Activated CD4-positive, alpha-beta T cell treated with anti-CD3 and anti-CD28 coated beads for 36 hours (primary cell): ENCODE results near the gene HSCB. TPM values are rescaled to one million over a fixed set of nuclear protein-coding genes. Genes with fewer than 3 reads are reported as not detected.
"Not testable (repeated sequence)": the region's sequence is repeated elsewhere in the genome, so short reads cannot be mapped to it uniquely, and the experiment has no call there.

ENCODE experiments used
- ATAC-seq: fragments of 200-7000 bp; cut with Tn5 transposase; one replicate; pipeline ENCODE4 v1.10.0; 2021; ENCODE audit warnings: mild to moderate bottlenecking, moderate library complexity
- CTCF ChIA-PET: fragments of 350-600 bp; sonication (Branson Sonifier 250); formaldehyde crosslinking; loops from one replicate; lab custom pipeline; 2021; ENCODE audit warnings: antibody characterized with exemption; lab: Charles Lee
- POLR2A ChIA-PET: fragments of 350-600 bp; sonication (Branson Sonifier 250); formaldehyde crosslinking; loops from one replicate; lab custom pipeline; 2021; ENCODE audit warnings: antibody characterized with exemption, inconsistent platforms; lab: Charles Lee
- DNase-seq: peaks from one replicate; pipeline ENCODE4 v3.0.0-alpha.2; 2020
- H3K27ac Mint-ChIP-seq: one replicate; pipeline ENCODE4 v1.8.0; 2021; ENCODE audit warnings: mixed read lengths
- H3K27me3 Mint-ChIP-seq: one replicate; pipeline ENCODE4 v1.8.0; 2021; ENCODE audit warnings: mixed read lengths
- H3K36me3 Mint-ChIP-seq: one replicate; pipeline ENCODE4 v1.8.0; 2021; ENCODE audit warnings: low read depth, mixed read lengths
- H3K4me1 Mint-ChIP-seq: one replicate; pipeline ENCODE4 v1.8.0; 2021; ENCODE audit warnings: mixed read lengths
- H3K4me3 Mint-ChIP-seq: one replicate; pipeline ENCODE4 v1.8.0; 2021; ENCODE audit warnings: mild to moderate bottlenecking, moderate library complexity, mixed read lengths
- H3K9me3 Mint-ChIP-seq: one replicate; pipeline ENCODE4 v1.8.0; 2021; ENCODE audit warnings: low read depth, mixed read lengths
- intact Hi-C, 2 experiments: fragments of 100-400 bp; cut with DNase I in 1 of 2; cut with micrococcal nuclease in 1 of 2; formaldehyde crosslinking; loops; one replicate each; pipeline versions ENCODE4 v1.14.2 to v1.15.1; 2022 to 2024; cut with DNase I, micrococcal nuclease
- total RNA-seq, 2 experiments: library from RNA; stranded (reverse); gene quantifications; one replicate each; pipeline ENCODE4 v1.2.3, GENCODE V29; 2021

Gene HSCB
- total RNA-seq, 2 experiments from 2014 or later, result 16.5 to 18.5 TPM

GRCh38 chr22:28715611-28716010 is 26.2 kb upstream of the HSCB start:
- DNase-seq (no peak), ATAC-seq (no peak)
- Mint-ChIP-seq H3K27me3 (no peaks in the 10 kb centered on the region), H3K36me3 (peaks cover 23% of the 10 kb centered on the region), H3K4me1 (peaks cover 9% of the 10 kb centered on the region), H3K4me3 (no peak overlapping the region), H3K9me3 (no peaks in the 10 kb centered on the region), H3K27ac (no peak overlapping the region)
- intact Hi-C loops, result no loop called here
- ChIA-PET POLR2A (no interaction called here), CTCF (no interaction called here)

- POLR2A ChIA-PET, result no interaction called here
- Mint-ChIP-seq H3K9me3 (no peaks in the 10 kb centered on the region), H3K36me3 (peaks cover 23% of the 10 kb centered on the region), H3K27ac (no peak overlapping the region), H3K27me3 (no peaks in the 10 kb centered on the region), H3K4me1 (peaks cover 9% of the 10 kb centered on the region), H3K4me3 (no peak overlapping the region)
- CTCF ChIA-PET, result no interaction called here
- ATAC-seq (no peak), DNase-seq (no peak)
- intact Hi-C loops, result no loop called here
These were observed 25.2 kb upstream of the HSCB start for GRCh38 chr22:28716686-28717085.

- no peak for ATAC-seq
- ChIA-PET CTCF (no interaction called here), POLR2A (no interaction called here)
- no peaks in the 10 kb centered on the region for H3K27me3 Mint-ChIP-seq
- DNase-seq, result no peak
- no peaks in the 10 kb centered on the region for H3K9me3 Mint-ChIP-seq
- peaks cover 9% of the 10 kb centered on the region for H3K4me1 Mint-ChIP-seq
- peaks cover 22% of the 10 kb centered on the region for H3K36me3 Mint-ChIP-seq
- no peak overlapping the region for H3K4me3 Mint-ChIP-seq
- intact Hi-C loops, result no loop called here
- no peak overlapping the region for H3K27ac Mint-ChIP-seq
These were observed 23.8 kb upstream of the HSCB start for GRCh38 chr22:28718044-28718443.

DNA sequence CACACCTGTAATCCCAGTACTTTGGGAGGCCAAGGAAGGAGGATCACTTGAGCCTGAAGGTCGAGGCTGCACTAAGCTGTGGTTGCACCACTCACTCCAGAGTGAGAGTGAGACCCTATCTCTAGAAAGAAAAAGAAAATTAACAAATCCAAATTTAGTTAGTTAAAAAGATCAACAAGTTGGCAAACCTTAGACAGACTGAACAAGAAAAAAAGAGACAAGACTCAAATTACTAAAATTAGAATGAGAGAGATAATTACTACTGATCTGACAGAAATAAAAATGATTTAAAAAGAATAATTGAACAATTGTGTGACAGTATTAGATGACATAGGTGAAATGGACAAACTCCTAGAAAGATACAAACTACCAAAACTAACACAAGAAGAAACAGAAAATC is 13.8 kb upstream of the HSCB start:
- no peak for ATAC-seq
- Mint-ChIP-seq H3K9me3 (no peaks in the 10 kb centered on the region), H3K27me3 (no peaks in the 10 kb centered on the region), H3K4me3 (no peak overlapping the region), H3K4me1 (no peaks in the 10 kb centered on the region), H3K36me3 (peaks cover 23% of the 10 kb centered on the region), H3K27ac (no peak overlapping the region)
- intact Hi-C loops, result no loop called here
- ChIA-PET POLR2A (interaction anchor here (0.7 kb wide), 1 partner anchor 303 kb away, joined by 3 read pairs; no protein-coding TSS in a partner anchor), CTCF (no interaction called here)
- no peak for DNase-seq

GRCh38 chr22:28728621-28729313 is 13.1 kb upstream of the HSCB start:
- Mint-ChIP-seq H3K9me3 (no peaks in the 10 kb centered on the region), H3K27ac (no peak overlapping the region), H3K36me3 (peaks cover 25% of the 10 kb centered on the region), H3K27me3 (no peaks in the 10 kb centered on the region), H3K4me3 (no peak overlapping the region), H3K4me1 (no peaks in the 10 kb centered on the region)
- DNase-seq, result no peak
- intact Hi-C loops, result no loop called here
- POLR2A ChIA-PET, result no interaction called here
- CTCF ChIA-PET, result no interaction called here
- no peak for ATAC-seq

DNA sequence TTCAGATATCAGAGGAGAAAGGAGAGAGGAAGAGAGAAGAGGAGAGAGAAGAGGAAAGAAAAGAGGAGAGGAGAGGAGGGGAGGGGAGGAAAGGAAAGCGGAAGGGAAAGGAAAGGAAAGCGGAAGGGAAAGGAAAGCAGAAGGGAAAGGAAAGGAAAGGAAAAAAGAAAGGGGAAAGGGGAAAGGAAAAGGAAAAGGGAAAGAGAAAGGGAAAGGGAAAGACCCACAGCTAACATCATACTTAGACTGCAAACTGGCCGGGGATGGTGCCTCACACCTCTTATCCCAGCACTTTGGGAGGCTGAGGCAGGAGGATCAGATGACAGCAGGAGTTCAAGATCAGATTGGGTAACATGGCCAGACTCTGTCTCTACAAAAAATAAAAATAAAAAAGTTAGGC is 11.7 kb upstream of the HSCB start:
- Mint-ChIP-seq H3K27me3 (no peaks in the 10 kb centered on the region), H3K27ac (peak overlapping the region; percentile 60), H3K36me3 (peaks cover 16% of the 10 kb centered on the region), H3K9me3 (no peaks in the 10 kb centered on the region), H3K4me3 (no peak overlapping the region), H3K4me1 (no peaks in the 10 kb centered on the region)
- POLR2A ChIA-PET, result no interaction called here
- ATAC-seq (no peak), DNase-seq (no peak)
- intact Hi-C loops, result no loop called here
- CTCF ChIA-PET, result no interaction called here

- Mint-ChIP-seq H3K4me3 (no peak overlapping the region), H3K27me3 (no peaks in the 10 kb centered on the region), H3K9me3 (no peaks in the 10 kb centered on the region), H3K36me3 (peaks cover 10% of the 10 kb centered on the region), H3K4me1 (peaks cover 5% of the 10 kb centered on the region), H3K27ac (no peak overlapping the region)
- DNase-seq (no peak), ATAC-seq (no peak)
- intact Hi-C loops, result no loop called here
- POLR2A ChIA-PET, result interaction anchor here (0.8 kb wide), 1 partner anchor 77 kb away, joined by 6 read pairs; no protein-coding TSS in a partner anchor
- CTCF ChIA-PET, result interaction anchor here (0.7 kb wide), 1 partner anchor 905 kb away, joined by 3 read pairs; no protein-coding TSS in a partner anchor
These were observed 7.4 kb upstream of the HSCB start for GRCh38 chr22:28734393-28734792.

DNA sequence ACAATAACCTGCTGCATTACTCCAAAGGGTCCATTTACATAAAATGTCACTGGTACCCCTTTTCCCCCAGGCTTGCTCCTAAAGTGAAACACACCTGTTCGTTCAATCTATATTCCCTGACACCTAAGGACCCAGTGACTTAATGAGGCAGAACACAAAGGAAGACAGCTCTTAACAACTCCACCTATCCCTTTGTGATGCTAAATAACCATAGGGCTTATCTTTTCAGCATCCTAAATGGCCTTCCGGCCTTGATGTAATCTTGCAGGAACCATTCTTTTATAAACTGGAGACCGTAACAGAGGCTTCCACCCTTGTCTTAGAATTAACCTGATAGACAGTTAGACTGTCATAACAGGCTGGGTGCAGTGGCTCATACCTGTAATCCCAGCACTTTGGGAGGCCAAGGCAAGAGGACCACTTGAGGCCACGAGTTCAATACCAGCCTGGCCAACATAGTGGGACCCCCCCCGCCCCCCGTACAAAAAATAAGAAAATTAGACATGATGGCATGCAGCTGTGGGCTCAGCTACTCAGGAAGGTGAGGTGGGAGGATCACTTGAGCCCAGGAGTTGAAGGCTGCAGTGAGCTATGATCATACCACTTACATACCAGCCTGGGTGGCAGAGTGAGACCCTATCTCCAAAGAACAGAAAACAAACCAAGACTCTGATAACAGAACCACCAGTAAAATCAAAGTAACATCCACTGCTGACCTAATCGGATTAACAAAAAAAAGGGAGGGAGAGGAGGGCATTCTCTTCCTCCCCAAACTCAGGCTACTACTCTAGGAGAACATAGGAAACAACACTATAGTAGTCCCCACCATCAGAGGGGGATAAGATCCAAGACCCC is 5.3 kb upstream of the HSCB start:
- H3K4me3 Mint-ChIP-seq, result no peak overlapping the region

DNA sequence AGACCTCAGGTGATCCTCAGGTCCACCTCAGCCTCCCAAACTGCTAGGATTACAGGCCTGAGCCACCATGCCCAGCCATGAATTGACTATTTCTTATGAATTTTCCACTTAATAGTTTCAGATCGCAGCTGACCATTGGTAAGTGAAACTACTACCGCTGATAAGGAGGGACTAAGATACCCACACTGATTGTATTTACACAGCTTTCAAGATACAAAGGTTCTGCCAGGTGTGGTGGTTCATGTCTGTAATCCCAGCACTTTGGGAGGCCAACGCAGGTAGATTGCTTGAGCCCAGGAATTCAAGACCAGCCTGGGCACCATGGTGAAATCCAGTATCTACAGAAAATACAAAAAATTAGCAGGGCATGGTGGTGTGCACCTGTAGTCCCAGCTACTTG is 4.1 kb upstream of the HSCB start:
- H3K9me3 Mint-ChIP-seq, result no peaks in the 10 kb centered on the region
- peaks cover 12% of the 10 kb centered on the region for H3K36me3 Mint-ChIP-seq
- no peak overlapping the region for H3K4me3 Mint-ChIP-seq
- intact Hi-C loops, result no loop called here
- peaks cover 19% of the 10 kb centered on the region for H3K4me1 Mint-ChIP-seq
- no peak for ATAC-seq
- ChIA-PET CTCF (no interaction called here), POLR2A (no interaction called here)
- H3K27me3 Mint-ChIP-seq, result no peaks in the 10 kb centered on the region
- no peak for DNase-seq
- no peak overlapping the region for H3K27ac Mint-ChIP-seq

More for the DNA sequence above, 5.3 kb upstream of the HSCB start:
- intact Hi-C loops, result no loop called here
- Mint-ChIP-seq H3K36me3 (peaks cover 10% of the 10 kb centered on the region), H3K9me3 (no peaks in the 10 kb centered on the region), H3K4me1 (peaks cover 14% of the 10 kb centered on the region), H3K27ac (no peak overlapping the region), H3K27me3 (no peaks in the 10 kb centered on the region)
- DNase-seq (no peak), ATAC-seq (no peak)
- CTCF ChIA-PET, result no interaction called here
- POLR2A ChIA-PET, result interaction anchor here (0.7 kb wide), 1 partner anchor 810 kb away, joined by 3 read pairs; no protein-coding TSS in a partner anchor

DNA sequence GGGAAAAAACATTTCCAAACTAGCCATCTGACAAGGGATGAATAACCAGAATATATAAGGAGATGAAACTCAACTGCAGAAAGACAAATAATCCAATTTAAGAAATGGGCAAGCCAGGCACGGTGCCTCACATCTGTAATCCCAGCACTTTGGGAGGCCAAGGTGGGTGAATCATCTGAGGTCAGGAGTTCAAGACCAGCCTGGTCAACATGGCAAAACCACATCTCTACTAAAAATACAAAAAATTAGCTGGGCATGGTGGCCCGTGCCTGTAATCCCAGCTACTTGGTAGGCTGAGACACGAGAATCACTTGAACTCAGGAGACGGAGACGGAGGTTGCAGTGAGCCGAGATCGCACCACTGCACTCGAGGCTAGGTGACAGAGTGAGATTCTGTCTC is 3.0 kb upstream of the HSCB start:
- H3K36me3 Mint-ChIP-seq, H3K4me3 Mint-ChIP-seq, intact Hi-C loops, ATAC-seq, H3K27ac Mint-ChIP-seq, H3K9me3 Mint-ChIP-seq, DNase-seq, H3K27me3 Mint-ChIP-seq: not testable (repeated sequence)
- CTCF ChIA-PET, result interaction anchor here (0.7 kb wide), 1 partner anchor 103 kb away, joined by 3 read pairs; no protein-coding TSS in a partner anchor
- POLR2A ChIA-PET, result interaction anchor here (0.7 kb wide), 1 partner anchor 177 kb away, joined by 5 read pairs; no protein-coding TSS in a partner anchor
- H3K4me1 Mint-ChIP-seq, result peaks cover 31% of the 10 kb centered on the region

DNA sequence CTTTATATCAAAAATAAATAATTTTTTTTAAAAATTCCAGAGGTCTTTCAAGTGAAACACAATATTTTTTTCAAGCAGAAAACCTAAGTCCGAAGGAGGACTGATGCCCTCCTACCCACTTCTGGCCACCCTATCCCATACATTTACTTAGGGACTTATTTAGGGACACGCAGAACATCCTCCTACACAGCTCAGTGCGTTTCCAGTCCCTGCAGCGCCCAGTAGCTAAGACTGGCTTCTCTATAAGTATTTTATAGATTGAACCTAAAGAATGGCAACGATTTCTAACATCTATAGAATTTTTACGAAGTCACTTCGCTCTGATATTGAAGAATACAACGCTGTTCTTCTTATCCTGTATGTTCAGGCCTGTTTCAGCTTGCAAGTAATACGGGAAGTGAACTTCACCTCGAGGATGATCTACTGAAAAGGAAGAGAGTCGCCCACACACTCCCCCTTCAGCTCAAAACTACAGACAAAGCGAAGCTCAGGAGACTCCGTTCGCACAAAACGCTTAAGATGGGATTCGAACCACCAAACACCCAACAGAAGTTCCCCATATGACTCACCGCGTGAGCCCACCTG is 547 bp upstream of the HSCB start:
- peak overlapping the region; percentile 81 for H3K4me3 Mint-ChIP-seq
- H3K9me3 Mint-ChIP-seq, result no peaks in the 10 kb centered on the region
- ChIA-PET POLR2A (interaction anchor here (1.2 to 1.8 kb wide), 2 partner anchors 31 to 59 kb away, joined by 3 to 13 read pairs; partner anchors contain the start of genes CCDC117 and XBP1), CTCF (interaction anchor here (0.9 to 1.3 kb wide), 4 partner anchors 32 to 300 kb away, joined by 3 to 5 read pairs (median 4); partner anchors contain the start of gene CCDC117)
- ATAC-seq (no peak), DNase-seq (no peak)
- peaks cover 24% of the 10 kb centered on the region for H3K36me3 Mint-ChIP-seq
- peak overlapping the region; percentile 83 for H3K27ac Mint-ChIP-seq
- intact Hi-C loops, result loop anchor here in 1 of 2 experiments (1.0 to 5.0 kb wide), 4 partner anchors 527 to 1026 kb away; partner anchors contain the start of genes AP1B1, EWSR1, PITPNB and UQCR10
- H3K27me3 Mint-ChIP-seq, result no peaks in the 10 kb centered on the region
- H3K4me1 Mint-ChIP-seq, result peaks cover 32% of the 10 kb centered on the region
